Cardiac septum (tissue), 1 donor: ENCODE data around the gene MICOS13. TPM values are rescaled to one million over a fixed set of nuclear protein-coding genes. Genes with fewer than 3 reads are reported as not detected.
"Not testable (repeated sequence)": the region's sequence is repeated elsewhere in the genome, so short reads cannot be mapped to it uniquely, and the experiment has no call there.

Experiments
- DNase-seq: peaks from one replicate; pipeline ENCODE4 v3.0.0-alpha.2; 2020; ENCODE audit warnings: low spot score
- intact Hi-C: fragments of 100-400 bp; cut with DNase I; formaldehyde crosslinking; loops from one replicate; pipeline ENCODE4 v1.14.0; 2022
- total RNA-seq: library from RNA; stranded (reverse); fragmentation: NEBNext Ultra II Directional; extraction: Animal tissue kit (Norgen Biotek cat#: 25700); gene quantifications from one replicate; pipeline ENCODE4 v1.2.1, GENCODE V29; 2021
- donor health status: DM: no; HTN: no; CAD: no.

MICOS13 gene
- total RNA-seq, 1 donor from 2014 or later: 143 TPM

DNA sequence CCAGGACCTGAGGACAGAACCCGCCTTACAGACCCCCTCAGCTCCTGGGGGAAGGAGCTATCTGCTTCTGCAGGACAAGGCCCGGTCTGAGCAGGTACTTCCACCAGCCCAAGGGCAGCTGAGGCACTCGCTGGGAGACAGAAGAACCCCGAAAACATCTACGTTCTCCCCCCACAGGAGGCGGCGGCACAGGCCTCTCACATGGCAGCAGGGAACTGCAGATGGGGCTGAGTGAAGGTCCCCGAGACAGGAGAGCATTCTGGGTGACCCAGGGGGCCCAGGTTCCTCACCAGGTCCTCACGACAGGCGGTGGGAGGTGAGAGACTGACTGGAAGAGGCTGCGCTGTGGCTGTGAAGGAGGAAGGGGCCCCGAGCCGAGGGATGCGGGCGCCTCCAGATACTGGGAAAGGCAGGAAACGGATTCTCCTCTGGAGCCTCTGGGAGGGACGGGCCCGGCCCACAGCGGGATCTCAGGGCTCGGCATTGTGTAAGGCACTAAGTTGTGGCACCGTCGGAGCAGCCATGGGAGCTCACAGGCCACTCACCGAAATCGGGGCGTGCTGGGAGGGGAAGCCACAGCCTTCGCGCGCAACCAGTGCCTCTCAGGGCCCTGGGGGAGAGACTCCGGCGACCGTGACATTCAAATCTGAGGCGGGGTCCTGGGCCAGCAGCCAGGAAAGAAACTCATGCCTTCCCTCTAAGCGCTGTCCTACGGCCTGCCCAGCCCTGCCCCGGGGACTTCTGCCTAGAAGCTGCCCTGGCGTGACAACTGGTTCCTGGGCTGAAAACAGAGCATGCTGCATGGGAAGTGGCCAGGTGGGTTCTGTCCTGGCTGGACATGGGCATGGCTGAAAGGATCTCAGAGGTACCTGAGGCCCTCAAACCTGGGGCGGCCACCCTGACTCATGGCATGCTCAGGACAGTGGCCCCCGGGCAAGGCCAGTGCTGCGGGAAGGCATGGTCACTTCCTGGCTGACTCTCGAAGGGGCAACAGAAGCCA, 23.8 kb upstream of the MICOS13 start:
- DNase-seq: no peak
- intact Hi-C loops: no loop called here

DNA sequence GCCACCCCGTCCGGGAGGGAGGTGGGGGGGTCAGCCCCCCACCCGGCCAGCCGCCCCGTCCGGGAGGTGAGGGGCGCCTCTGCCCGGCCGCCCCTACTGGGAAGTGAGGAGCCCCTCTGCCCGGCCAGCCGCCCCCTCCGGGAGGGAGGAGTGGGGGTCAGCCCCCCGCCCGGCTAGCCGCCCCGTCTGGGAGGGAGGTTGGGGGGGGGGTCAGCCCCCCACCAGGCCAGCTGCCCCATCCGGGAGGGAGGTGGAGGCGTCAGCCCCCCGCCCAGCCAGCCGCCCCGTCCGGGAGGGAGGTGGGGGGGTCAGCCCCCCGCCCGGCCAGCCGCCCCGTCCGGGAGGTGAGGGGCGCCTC, 21.7 kb upstream of the MICOS13 start:
- intact Hi-C loops, DNase-seq: not testable (repeated sequence)

DNA sequence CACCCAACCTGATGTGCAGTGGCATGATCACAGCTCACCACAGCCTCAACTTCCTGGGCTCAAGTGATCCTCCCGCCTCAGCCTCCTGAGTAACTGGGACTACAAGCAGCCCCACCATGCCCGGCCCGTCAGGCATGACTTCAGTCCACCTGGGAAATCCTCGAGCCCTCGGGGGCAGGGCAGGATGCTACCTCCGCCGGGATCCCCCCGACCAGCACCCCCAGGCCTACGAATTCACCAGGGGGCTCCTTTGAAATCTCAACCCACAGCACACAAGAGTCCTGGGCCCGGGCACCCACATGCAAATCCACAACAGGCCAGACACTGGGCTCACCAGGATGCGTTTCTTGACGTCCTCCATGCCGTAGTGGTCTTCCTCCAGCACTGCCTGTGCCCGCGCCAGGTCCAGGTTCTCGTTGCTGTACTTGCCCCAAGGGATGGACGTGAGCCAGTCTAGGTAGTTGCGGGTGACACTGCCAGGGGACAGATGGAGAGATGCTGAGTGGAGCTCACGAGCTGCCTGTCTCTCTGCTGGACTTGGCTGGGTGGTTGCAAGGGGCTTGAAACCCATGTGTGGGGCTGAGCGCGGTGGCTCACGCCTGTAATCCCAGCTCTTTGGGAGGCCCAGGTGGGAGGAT, 20.3 kb upstream of the MICOS13 start:
- DNase-seq: no peak
- intact Hi-C loops: no loop called here

DNA sequence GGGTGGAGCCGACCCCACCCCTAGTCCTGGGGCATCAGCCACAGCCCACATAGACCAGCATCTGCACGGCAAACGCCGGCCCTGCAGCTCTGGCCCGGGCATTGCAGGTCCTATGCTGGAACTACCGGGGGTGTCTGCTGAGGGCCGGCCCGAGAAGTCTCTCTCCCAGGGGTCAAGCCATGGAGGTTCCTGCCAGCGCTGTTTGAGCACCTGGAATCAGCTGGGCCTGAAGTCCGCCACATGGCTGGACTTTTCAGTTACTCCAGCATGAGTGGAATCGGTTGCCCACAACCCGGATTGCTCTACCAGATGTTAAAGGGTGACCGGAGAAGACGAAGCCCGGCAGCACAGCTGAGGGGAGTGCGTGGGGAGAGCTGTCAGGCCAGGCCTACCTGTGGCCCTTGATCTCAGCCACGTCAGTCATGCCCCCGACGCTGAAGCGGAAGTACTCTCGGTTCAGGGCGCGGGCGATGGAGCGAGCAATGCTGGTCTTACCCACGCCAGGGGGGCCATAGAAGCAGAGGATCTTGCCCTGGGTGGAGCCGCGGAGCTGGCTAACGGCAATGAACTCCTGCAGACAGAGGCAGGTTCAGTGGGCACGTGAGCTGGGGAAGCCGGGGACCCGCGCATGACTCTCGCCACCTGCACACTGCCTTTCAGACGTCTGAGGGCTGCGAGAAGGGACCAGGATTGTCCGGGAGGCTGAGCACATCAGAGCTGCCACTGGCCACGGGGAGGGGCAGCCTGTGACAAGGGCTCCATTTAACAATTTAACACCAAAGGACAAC, 18.5 kb upstream of the MICOS13 start:
- no peak for DNase-seq
- intact Hi-C loops: no loop called here

DNA sequence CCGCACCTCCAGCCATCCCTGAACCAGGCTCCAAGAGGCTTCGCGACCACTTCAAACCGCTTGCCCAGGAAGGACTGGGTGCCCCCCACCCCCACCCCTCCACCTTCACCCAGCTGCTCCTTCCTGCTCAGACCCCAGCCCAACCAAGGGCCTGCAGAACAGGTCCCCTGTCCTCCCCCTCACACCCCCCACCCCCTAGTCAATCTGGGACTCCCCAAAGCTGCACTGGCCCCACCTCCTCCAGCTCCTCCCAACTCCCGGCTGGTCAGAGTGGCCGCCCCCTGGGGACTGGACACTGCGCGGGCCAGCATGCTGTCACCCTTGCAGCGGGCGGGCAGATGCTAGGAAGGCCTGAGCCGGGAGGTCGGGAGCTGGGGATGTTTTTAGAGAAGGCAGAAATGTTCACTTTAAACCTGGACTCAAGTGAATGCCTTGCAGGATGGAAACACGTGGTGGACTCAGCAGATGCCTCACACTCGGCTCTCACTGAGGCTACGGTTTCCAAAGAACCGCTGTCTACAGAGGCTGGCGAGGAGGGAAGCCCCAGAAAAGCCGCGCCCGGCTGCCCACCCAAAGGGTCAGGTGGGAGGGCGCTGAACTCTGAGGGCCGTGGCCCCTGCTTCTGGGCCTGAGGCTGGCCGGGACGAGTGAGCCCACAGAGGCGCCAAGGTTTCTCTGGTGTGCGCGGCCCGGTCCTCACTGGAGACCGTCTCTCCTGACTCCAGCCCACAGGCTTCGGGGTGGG, 17.7 kb upstream of the MICOS13 start:
- intact Hi-C loops: no loop called here
- no peak for DNase-seq

DNA sequence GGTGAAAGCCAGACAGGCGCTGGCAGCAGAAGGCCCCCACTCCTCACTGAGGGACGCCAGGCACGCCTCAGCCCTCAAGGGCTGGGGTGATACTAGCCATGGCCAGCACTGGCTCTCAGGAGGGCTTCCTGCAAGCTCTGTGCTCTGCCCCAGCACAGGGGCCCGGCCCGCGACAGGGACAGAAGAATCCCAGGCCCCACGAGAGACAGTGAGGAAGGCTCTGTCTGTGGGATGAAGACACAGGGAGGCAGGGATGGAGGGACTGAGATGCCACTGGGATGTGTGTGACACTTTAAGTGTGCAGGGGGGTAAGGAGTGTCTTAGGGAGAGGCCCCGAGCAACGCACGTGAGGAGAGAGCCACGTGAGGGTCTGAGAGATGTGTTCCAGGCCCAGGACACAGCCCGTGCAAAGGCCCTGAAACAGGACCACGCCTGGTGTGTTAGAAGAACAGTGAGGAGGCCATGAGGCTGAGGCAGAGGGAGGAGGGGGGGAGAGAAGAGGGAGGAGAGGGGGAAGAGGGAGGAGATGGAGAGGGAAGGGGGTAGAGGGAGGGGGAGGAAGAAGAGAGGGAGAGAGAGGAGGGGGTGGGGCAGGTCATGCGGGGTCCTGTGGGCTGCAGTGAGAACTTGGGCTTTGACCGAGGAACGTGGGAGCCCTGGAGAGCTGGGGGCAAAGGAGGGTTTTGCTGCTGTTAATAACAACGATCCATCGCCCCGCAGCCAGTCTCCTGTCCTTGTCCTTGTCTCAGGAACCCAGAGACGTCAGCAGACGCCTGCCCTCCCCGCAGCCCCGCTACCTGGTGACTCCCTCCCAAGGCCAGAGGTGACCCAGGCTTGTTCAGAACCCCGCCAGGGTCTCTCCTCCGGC, 16.9 kb upstream of the MICOS13 start:
- peak; percentile 69 for DNase-seq
- intact Hi-C loops: no loop called here

DNA sequence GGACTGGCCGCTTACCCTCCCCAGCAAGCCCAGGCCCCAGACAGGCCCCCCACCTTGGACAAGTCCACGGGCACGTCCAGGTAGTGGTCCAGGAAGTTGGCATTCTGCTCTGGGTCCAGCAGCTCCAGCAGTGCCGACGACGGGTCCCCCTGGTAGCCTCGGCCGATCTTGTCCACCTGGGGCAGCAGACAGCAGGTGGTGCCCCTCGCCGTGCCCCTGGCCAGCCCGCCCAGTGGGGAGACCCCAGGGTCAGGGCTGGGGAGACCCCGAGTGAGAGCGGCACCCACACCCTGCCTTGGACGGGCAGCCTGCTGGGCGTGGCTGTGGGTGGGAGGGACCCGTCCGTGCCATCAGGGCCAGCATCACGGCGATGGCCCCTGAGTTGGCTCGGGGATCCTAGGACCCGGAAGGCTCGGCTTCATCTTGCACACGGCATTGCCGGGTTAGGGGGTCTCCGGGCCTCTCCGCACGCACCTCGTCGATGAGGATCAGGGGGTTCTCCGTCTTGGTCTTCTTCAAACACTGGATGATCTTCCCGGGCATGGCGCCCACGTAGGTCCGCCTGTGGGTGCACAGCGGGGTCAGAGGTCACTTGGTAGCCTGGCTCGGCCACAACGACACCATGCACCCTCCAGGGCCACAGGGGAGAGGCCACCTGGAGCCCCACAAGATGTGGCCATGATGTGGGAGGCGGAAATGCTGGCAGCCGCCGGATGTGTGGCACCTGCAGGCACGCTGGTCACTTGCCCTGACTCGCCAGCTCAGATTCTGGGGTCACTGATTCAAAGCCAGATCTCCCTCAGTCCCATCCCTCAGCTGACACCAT, 16.1 kb upstream of the MICOS13 start:
- DNase-seq: peak; percentile 69
- intact Hi-C loops: no loop called here

DNA sequence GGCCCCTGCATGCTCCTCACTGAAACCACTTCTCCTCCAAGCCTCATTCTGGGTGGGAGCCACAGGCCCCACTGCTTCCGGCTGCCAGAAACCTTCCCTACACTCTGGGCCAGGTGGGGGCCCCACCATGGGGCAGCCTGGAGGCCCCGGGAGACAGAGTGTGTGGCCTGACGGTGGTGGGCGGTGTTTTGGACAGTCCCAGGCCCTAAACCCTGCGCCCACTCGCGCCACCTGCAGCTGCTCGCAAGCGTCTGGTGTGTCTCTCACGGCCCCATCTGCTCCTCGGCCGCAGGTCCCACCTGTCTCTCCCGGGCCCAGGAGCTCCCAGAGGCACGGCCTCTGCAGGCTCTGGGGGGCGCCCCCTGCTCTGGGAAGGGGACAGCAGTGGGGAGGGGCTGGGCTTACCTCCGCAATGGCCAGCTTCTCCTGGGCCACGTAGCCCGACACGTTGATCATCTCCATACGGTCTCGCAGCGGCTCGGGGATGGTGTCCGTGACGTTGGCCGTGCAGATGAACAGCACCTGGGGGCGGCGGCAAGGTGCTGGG, 15.4 kb upstream of the MICOS13 start:
- DNase-seq: no peak
- intact Hi-C loops: no loop called here

DNA sequence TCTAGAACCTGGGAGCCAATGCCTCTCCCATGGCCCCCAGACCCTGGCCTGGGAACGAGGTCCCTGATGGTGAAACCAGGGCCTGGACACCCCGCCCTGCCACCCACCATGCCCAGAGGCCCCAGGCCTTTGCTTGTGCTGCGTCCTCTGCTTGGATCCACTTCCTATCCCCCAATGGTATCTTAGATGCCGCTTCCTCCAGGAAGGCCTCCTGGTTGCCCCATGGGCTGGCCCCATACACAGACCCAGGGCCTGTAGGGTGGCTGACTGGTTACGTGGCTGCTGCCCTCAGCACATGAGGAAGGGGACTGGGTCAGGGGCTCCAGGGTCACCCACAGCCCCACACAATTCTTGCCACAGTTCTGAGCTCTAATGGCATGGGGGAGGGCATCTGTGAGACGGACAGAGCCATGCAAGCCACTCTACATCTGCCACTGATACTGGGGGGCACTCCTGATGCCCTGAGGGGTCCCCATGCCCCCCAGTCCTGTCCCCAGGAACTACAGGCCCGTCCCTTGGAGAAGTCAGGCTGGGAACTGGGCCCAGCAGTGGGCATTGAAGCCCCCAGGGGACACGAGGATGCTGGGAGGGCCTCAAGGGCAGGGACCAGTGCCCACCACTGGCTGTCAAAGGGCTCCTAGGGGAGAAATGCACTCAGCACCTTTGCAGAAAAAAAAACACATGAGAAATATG, 14.8 kb upstream of the MICOS13 start:
- intact Hi-C loops: no loop called here
- peak; percentile 60 for DNase-seq

DNA sequence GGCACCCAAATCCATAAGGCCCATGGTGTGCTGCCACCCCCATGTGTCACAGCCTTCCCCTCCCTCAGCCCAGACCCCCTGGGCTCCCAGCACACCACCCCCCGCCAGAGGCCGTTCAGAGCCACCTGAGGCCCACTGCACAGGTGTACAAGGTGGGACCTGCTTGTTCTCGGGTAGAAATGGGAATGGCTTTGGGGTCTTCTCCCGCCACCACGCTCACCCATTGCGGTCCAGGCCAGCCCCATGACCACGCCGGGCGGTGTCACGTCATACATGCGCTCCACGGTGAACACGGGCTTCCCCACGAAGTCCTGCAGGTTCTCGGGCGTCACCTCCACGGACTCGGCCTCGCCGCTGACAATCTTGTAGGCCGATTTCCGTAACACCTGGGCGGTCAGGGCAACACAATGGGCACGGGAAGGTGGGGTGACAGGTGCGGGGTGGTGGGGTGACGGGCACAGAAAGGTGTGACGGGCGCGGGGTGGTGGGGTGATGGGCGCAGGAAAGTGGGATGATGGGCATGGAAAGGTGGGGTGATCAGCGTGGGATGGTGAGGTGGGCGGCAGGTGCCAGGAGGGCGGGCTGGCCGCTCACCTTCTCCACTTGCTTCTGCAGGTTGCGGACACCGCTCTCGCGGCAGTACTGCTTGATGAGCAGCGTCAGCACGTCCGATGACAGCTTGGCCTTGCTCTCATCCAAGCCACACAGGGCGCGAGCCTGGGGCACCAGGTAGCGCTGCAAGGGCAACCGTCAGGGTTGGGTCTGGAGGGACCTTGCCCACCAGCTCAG, 14.0 kb upstream of the MICOS13 start:
- DNase-seq: peak; percentile 68
- intact Hi-C loops: no loop called here

DNA sequence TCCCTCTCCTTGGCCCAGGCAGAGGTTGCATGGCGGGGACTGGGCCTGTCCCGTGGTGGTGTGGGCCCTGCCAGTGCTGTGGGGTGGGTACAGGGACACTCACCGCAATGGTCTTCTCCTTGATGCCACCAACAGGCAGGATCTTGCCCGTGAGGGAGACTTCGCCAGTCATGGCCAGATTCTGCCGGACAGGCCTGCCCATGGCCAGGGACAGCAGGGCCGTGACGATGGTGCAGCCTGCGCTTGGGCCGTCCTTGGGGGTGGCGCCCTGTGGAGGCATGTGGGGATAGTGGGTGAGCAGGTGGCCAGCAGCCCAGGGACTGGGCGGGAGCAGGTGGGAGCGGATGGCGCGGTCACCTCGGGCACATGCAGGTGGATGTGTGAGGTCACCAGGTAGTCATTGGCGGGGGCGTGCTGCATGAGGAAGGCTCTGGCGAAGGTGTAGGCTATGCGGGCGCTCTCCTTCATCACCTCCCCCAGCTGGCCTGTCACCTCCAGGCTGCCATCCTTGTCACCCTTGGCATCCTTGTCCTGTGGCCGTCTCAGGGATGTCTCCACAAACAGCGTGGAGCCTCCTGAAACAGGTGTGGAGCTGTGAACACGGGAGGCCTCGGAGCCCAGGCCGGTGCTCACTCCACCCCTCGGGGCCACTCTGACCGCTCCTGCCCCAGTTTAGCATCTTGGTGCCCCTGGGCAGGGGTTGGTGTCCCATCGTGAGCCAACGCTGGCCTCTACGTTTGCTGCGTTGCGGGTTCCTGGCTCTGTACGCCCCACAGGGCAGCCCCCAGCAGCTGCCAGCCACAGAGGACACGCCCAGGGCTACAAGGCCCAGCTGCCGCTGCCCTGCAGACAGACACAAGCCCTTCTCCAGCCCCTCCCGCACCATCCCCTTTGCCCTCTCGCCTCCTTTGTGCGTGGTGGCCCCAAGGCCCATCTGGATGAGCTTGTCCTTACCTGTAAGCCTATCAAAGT, 13.2 kb upstream of the MICOS13 start:
- peak; percentile 71 for DNase-seq
- intact Hi-C loops: no loop called here

DNA sequence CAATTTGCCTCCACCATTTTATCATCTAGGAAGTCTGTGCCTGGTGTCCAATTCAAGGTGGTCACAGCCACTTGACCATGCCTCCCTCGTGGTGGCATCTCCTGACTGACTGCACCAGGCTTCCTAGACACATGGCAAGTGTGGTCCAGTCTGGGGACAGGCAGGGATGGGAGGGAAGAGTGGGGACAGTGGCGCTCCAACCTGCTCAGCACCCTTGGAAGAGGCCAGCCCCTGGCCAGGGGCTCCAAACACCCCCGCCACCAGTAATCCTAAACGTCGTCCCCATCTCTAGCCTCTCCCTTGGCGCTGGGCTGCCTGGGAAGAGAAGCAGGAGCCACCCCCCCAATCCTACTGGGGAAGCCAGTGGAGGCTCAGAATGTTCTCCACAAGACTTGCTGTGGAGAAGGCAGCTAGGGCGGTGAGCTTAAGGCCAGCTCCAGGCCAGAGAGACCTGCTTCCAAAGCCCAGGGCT, 12.4 kb upstream of the MICOS13 start:
- intact Hi-C loops: no loop called here
- no peak for DNase-seq

DNA sequence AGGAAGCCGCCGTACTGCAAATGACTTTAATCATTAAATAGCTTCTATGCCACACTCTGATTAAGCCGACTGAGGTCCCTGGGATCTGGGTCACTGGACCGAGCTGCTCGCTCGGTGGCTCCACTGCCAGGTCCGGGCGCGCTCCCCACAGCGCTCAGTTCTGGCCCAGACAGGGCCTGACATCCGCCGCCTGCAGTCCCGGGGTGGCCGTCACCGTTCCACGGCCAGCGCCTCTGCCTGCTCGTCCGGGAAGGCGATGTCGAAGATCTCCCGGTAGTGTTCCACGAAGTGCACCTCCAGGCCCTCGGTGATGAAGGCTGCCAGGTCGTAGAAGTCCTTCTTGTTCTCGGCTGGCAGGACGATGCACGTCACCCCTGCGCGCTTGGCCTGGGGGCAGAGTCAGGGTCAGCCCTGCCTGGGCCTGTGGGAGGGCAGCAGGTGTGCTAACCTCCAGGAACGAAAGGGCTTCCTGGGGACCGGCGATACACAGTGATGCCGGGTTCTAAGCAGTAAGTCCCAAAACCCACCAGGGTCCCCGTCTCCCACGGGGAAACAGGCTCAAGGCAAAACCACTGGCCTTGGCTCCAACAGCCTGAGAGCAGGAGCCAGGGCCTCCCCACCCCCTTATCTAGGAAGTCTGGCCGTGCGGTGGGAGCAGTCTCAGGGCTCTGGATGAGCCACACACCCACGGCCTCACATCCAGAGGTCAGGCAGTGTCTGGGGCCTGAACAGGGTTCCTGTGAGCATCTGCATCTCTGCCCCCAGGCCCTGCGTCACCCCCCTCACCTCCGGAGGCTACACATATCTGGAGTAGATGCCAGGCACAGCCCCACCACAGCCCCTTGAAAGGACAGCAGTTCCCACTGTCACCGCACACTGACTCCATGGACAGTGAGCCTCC, 11.8 kb upstream of the MICOS13 start:
- intact Hi-C loops: no loop called here

More for the DNA sequence above, 11.8 kb upstream of the MICOS13 start:
- peak; percentile 75 for DNase-seq
